GM19328 (cell line): ENCODE results near the gene ADO.
"Not testable (repeated sequence)": the region's sequence is repeated elsewhere in the genome, so short reads cannot be mapped to it uniquely, and the experiment has no call there.

ENCODE experiments used
- ATAC-seq: cut with Tn5 transposase; IDR thresholded peaks from one replicate; pipeline ENCODE4 v1.9.1; 2021; ENCODE audit warnings: mild to moderate bottlenecking, moderate library complexity; ENCODE audit not compliant: unreplicated experiment

The ADO gene

GRCh38 chr10:62804356-62805230, at the start of gene ADO:
ADO (plus strand) TSS chr10:62804720; CDS start chr10:62805060, 340 bp downstream.
- peak; percentile 88 for ATAC-seq

- no peak for ATAC-seq
Observed at GRCh38 chr10:62754963-62755362, 49.6 kb upstream of the ADO start.

- no peak for ATAC-seq
Observed at GRCh38 chr10:62755662-62756653, 48.6 kb upstream of the ADO start.

- ATAC-seq: no peak
Observed at GRCh38 chr10:62759599-62760175, 44.8 kb upstream of the ADO start.

- ATAC-seq: no peak
Observed at GRCh38 chr10:62760401-62760800, 44.1 kb upstream of the ADO start.

GRCh38 chr10:62761115-62761514, 43.4 kb upstream of the ADO start:
- no peak for ATAC-seq

GRCh38 chr10:62763155-62763554, 41.4 kb upstream of the ADO start:
- ATAC-seq: no peak

GRCh38 chr10:62764011-62764410, 40.5 kb upstream of the ADO start:
- no peak for ATAC-seq

GRCh38 chr10:62765726-62766125, 38.8 kb upstream of the ADO start:
- no peak for ATAC-seq

- no peak for ATAC-seq
Observed at GRCh38 chr10:62766386-62766785, 38.1 kb upstream of the ADO start.

GRCh38 chr10:62769574-62770242, 34.8 kb upstream of the ADO start:
- ATAC-seq: no peak

GRCh38 chr10:62772186-62772974, 32.1 kb upstream of the ADO start:
- ATAC-seq: no peak

GRCh38 chr10:62778125-62778524, 26.4 kb upstream of the ADO start:
- no peak for ATAC-seq

- ATAC-seq: peak; percentile 90
Observed at GRCh38 chr10:62779487-62780248, 24.9 kb upstream of the ADO start.

- ATAC-seq: not testable (repeated sequence)
Observed at GRCh38 chr10:62784537-62784936, 20.0 kb upstream of the ADO start.

- ATAC-seq: not testable (repeated sequence)
Observed at GRCh38 chr10:62788285-62788684, 16.2 kb upstream of the ADO start.

- no peak for ATAC-seq
Observed at GRCh38 chr10:62788861-62789467, 15.6 kb upstream of the ADO start.

GRCh38 chr10:62790019-62790555, 14.4 kb upstream of the ADO start:
- ATAC-seq: no peak
